ENCODE measurements around the gene ARHGAP29. TPM values are rescaled to one million over a fixed set of nuclear protein-coding genes. Genes with fewer than 3 reads are reported as not detected.

ARHGAP29 gene
- total and polyA plus RNA-seq, 8 donors, result 5.1 to 15.8 (median 9.7) TPM

DNA sequence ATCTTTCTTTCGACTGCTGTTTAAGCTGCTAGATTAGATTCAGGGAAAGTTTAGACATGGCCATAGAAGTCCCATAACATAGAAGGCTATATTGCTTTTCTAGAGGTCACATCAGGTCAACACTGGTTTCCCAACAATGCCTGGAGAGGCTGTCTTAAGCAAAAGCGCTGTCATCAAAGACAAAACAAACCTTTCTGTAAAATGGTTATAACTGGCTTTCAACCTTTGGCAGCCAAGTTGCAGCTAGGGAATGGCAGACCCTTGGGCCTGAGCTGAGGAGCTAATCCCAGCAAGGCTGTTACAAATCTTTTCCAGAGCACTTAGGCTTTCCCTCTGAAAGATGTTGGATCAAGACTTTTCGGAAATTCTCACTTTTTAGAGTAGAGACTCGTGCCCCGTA, 105.3 kb downstream of the ARHGAP29 start:
- H3K27me3 ChIP-seq, result no peaks in the 10 kb centered on the region
- intact Hi-C loops (cut with DNase I), result no loop called here
- FAIRE-seq (no peak), ATAC-seq (no peak), DNase-seq (no peak)
- H3K4me3 ChIP-seq, result no peak overlapping the region
- H3K36me3 ChIP-seq, result no peaks in the 10 kb centered on the region
- H3K27ac ChIP-seq, result no peak overlapping the region
- no peak for TF ChIP-seq CTCF (IDR thresholded peaks at IDR 0.05)
- WGBS, 2 donors, result 88 to 89% methylated on average over 5 of the region's 5 CpGs
- no peaks in the 10 kb centered on the region for H3K4me1 ChIP-seq
- H3K9me3 ChIP-seq, result no peaks in the 10 kb centered on the region

DNA sequence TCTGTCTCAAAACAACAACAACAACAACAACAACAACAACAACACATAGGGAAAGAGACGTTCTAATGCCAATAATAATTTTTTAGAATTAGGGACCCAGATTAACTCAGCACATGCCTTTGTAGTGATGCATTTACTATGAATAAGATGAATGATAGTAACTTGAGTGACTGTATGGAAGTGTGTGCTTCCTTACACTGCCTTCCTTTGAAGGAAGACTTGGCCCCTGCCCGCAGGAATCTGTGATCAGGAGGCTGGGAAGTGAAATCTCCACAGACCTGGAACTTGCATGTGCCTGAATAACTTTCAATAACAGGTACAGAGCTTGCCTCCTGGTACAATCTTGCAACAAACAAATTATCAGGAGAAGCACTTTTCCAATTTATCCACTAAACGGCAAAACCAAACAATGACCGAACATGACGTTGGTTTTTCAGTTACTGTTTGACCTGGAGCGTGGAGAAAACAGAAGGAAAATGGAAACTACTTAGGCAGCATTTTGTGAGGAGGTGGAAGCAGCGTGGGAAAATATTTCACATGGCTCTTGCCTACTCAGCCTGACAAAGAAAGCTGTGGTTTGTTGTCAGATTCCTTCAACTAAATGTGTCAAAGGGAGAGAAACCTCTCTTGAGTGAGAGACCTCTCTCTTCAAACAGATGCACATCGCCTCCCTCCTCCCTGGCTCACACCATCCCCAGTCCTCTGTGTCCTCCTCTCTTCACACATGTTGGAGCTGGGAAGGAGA, 106.4 kb downstream of the ARHGAP29 start:
- no peaks in the 10 kb centered on the region for H3K27me3 ChIP-seq
- WGBS, 2 donors, result 52 to 58% methylated on average over 8 of the region's 8 CpGs
- H3K27ac ChIP-seq, result no peak overlapping the region
- H3K4me3 ChIP-seq, result no peak overlapping the region
- no peaks in the 10 kb centered on the region for H3K36me3 ChIP-seq
- intact Hi-C loops (cut with DNase I), result no loop called here
- TF ChIP-seq CTCF (IDR thresholded peaks at IDR 0.05), result no peak
- FAIRE-seq (no peak), ATAC-seq (no peak), DNase-seq (no peak)
- H3K9me3 ChIP-seq, result no peaks in the 10 kb centered on the region
- no peaks in the 10 kb centered on the region for H3K4me1 ChIP-seq

DNA sequence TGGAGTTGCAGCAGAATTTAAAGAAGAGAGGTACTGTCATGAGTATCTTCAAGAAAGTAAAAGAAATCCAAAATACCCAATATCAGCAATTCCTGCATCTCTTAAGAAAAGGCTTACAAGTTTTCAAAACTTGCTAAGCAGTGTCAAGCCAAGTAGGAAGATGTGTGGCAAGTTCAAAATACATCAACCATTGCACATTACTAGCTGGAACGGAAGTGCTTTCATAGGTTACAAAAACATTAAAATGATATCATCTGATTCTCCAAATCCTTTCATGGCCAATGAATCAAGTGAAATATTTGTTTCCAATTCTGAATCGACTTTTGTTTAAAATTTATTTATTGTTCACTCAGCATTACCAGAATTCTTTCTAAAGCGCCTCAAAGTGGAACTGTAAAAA, 110.7 kb downstream of the ARHGAP29 start:
- no peak for TF ChIP-seq CTCF (IDR thresholded peaks at IDR 0.05)
- no peak for ATAC-seq
- FAIRE-seq, result no peak
- no peaks in the 10 kb centered on the region for H3K27me3 ChIP-seq
- intact Hi-C loops (cut with DNase I), result no loop called here
- no peaks in the 10 kb centered on the region for H3K36me3 ChIP-seq
- H3K27ac ChIP-seq, result no peak overlapping the region
- no peak overlapping the region for H3K4me3 ChIP-seq
- WGBS, 2 donors, result 73 to 77% methylated on average over 3 of the region's 3 CpGs
- no peaks in the 10 kb centered on the region for H3K9me3 ChIP-seq
- DNase-seq, result no peak
- no peaks in the 10 kb centered on the region for H3K4me1 ChIP-seq

DNA sequence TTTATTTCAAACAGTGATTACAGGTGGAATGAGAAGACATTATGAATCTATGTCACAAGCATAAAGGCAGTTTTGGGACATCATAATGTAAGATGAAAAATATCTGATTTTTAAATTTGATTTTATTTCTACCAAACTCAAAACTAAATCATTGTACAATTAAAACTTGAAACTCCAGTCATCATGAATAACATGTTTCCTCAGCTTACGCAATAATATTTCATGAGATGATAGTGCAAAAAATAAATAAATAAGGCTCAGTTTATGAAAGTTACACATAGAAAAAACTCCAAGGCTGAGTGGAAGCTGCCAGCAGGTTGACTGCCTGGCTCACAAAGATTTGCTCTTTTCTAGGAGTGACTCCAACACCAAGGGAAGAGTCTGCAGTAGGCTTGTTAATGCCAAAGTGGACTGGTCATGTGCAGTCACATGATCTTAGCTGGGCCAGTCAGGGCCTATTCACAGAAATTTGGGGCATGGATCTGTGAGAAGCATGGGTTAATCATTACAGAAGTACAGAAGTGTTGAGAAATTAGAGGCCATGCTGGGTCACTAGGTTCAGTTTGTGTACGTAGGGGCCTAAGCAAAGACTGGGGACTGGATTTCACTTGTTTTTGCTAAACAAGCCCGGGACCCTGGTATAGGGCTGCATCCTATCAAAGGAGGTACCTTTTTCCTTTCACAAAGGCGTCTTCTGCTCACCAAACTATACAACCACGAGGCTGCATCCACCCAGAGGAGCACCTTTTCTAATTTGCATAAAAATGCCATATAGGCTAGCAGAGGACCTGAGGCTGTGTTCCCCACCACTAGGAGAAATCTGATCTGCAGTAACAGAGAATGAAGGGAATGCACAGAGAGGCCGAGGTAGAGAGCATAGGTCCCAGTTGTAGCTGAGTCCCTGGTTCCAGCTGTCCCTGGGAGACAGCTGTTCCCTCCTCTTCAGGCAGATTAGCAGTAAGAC, 111.6 kb downstream of the ARHGAP29 start:
- H3K27ac ChIP-seq, result no peak overlapping the region
- WGBS, 2 donors, result 55 to 70% methylated on average over 6 of the region's 6 CpGs
- FAIRE-seq, result no peak
- no peaks in the 10 kb centered on the region for H3K36me3 ChIP-seq
- intact Hi-C loops (cut with DNase I), result no loop called here
- no peaks in the 10 kb centered on the region for H3K4me1 ChIP-seq
- no peak for DNase-seq
- no peaks in the 10 kb centered on the region for H3K9me3 ChIP-seq
- ATAC-seq, result no peak
- no peaks in the 10 kb centered on the region for H3K27me3 ChIP-seq
- no peak for TF ChIP-seq CTCF (IDR thresholded peaks at IDR 0.05)
- no peak overlapping the region for H3K4me3 ChIP-seq

Measured in pancreas (tissue), 10 donors.